ENCODE results near the gene ZNF423. TPM values are rescaled to one million over a fixed set of nuclear protein-coding genes. Genes with fewer than 3 reads are reported as not detected.

ZNF423 gene
- total and polyA plus RNA-seq, 9 of the 15 experiments (the other 6 are each of a cell fraction or from before 2014, with no cell fraction given), result not detected

DNA sequence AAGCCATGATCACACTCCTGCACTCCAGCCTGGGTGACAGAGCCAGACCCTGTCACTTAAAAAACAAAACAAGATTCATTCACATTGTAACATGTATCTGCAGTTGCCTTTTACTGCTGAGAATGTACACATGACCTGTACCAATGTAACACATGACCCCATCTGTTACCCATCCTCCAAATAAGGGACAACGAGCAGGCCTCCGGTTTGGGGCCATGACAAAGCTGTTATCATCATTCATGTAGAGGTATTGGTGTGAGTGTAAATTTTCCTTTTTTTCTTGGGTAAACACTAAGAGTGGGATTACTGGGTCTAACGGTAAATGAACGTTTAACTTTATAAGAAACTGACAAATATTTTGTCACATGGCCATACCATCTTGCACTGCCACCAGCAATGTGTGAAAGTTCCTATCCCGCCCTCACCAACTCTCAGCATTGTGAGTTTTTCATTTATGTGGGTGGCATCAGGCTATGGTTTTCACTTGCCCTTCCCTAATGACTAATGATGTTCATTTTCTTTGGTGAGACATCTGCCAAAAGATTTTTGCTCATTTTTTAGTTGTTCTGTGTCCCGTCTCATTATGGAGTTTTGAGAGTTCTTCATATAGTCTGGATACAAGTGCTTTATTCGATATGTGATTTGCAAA, 336.8 kb downstream of the ZNF423 start (continued):
- TF ChIP-seq, protein P1, sequence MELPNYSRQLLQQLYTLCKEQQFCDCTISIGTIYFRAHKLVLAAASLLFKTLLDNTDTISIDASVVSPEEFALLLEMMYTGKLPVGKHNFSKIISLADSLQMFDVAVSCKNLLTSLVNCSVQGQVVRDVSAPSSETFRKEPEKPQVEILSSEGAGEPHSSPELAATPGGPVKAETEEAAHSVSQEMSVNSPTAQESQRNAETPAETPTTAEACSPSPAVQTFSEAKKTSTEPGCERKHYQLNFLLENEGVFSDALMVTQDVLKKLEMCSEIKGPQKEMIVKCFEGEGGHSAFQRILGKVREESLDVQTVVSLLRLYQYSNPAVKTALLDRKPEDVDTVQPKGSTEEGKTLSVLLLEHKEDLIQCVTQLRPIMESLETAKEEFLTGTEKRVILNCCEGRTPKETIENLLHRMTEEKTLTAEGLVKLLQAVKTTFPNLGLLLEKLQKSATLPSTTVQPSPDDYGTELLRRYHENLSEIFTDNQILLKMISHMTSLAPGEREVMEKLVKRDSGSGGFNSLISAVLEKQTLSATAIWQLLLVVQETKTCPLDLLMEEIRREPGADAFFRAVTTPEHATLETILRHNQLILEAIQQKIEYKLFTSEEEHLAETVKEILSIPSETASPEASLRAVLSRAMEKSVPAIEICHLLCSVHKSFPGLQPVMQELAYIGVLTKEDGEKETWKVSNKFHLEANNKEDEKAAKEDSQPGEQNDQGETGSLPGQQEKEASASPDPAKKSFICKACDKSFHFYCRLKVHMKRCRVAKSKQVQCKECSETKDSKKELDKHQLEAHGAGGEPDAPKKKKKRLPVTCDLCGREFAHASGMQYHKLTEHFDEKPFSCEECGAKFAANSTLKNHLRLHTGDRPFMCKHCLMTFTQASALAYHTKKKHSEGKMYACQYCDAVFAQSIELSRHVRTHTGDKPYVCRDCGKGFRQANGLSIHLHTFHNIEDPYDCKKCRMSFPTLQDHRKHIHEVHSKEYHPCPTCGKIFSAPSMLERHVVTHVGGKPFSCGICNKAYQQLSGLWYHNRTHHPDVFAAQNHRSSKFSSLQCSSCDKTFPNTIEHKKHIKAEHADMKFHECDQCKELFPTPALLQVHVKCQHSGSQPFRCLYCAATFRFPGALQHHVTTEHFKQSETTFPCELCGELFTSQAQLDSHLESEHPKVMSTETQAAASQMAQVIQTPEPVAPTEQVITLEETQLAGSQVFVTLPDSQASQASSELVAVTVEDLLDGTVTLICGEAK (IDR thresholded peaks at IDR 0.05), result no peak
- TF ChIP-seq, protein P1 (CRISPR knock-in tag; IDR thresholded peaks at IDR 0.05), result no peak
- TF ChIP-seq ZNF644 (tag; IDR thresholded peaks at IDR 0.05; ENCODE audit: low read depth), result no peak
